HG03139 (cell line): Measurements from ENCODE around the gene ZNF362.

Experiments
- ATAC-seq: cut with Tn5 transposase; IDR thresholded peaks from one replicate; pipeline ENCODE4 v1.9.1; 2021; ENCODE audit not compliant: unreplicated experiment

ZNF362 gene

DNA sequence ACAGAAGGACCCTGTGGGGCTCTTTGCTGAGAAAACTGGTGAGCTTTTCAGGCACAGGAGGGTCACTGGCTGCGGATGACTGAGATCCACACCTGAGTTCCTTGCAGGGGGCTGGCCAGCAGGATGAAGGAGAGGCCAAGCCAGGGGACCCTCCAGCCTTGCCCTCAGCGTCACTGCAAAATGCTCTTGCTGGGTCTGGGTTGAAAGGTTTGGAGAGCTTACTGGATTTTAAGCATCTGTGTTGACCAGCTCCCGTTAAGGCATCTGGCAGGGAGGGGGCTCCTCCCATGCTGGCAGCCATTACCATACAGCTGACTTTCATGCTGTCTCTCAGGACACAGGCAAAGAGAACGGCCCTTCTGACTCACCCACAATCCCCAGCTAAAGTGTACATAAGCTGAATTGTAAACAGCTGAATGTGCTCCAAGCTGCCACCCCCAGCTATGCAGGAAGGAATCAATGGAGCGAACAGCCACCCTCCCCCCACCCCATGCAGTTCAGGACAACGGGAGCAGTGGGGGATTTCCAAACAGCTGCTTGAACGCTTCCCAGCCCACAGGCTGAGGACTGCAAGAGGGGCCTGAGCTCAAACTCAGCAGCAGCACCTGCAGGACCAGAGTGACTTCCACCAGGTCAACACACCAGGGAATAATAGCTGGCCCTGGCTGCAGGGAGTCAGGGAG lies 85.9 kb downstream of the ZNF362 start:
- ATAC-seq, result no peak

DNA sequence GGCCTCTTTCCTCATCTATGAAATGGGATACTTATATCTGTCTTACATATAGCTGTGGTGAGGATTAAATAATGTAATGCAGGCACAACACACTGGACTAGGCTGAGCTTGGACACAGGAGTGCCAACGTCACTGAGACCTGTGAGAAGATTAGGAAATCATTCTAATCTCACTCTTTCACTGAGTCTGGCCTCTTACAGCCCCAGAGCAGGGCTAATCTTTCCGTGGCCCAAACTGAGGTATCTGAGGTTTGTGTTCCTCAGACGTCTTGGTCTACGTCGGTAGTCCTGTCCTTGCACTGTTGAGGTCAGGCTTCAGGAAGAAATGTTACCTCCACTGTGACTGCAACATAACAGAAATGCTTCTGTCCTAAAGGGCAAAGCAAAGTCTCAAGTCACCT lies 87.2 kb downstream of the ZNF362 start:
- no peak for ATAC-seq

DNA sequence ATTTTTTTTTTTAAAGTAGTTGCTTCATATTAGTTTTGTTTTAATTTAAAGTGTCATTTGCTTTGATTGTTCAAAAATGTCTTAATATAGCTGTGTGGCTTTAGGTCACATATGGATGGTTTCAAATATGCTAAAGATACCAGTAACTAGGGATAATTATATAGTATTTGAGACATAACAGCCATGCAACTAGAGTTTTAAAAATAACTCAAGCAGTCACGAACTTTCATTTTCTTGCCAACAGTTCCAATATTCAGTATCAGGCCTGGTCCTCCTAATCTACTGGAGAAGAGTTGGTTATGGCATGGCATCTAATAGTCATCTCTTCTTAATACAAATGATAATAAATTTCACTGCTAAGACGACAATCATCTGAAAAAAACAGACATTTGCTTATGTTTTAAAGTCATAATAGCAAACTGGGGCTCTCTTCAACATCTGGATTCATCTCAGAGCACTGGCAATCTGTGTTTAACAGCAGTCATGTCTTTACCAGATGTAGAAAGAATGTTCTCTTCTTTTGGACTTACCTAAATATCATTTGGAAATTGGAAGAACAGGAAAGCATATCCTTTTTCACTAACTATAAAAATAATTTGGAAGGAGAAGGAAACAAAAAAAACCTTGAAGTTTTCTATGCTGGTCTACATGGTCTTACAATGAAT lies 88.7 kb downstream of the ZNF362 start:
- no peak for ATAC-seq

DNA sequence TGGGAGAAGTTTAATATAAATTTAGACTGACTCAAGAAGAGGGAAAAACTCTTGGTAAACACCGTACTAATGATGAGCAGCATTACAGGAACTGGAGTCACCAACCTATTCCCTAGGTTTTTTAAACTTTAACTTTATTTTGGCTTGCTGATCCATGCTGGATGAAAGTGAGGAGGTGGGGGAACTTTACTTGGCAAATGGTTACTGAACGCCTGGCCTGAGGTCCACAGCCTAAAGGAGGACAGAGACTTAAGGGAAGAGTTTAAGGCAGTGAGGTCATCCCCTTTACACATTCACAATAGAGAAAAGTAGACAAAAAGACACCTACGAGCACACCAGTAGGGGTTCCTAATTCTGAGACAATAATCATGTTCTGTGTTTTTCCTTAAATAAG lies 90.2 kb downstream of the ZNF362 start:
- ATAC-seq, result no peak

DNA sequence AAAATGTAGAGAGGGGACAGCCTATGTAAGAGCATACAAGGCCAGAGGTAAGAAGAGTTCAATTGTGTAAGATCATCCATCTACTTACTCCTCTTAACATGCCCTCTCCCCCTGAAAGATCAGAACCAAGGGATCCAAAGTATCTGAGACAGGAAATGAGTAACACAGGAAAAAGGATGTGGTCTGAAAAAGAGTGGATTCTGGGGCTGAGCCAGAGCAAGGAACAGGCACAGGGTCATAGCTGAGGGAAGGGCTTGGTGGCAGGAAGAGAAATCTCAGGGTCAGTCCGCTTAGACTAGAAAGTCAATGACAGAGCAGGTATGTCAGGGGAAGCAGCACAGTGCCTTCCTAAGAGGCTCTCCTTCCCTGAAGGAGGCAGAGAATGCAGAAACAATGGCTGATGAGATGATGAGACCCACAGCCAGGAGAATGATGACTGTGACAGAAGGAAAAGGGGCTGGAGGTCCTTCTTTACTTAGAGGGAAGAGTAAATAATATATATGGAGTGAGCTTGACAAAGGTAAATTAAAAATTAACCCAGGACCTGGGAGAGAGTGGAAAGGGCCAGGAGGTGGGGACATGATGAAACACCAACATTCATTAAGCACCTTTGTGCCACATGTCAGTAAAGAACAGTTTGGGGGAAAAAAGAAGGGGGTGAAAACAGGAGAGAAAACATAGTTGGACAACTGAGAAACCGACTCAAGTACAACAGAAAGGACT lies 90.8 kb downstream of the ZNF362 start:
- ATAC-seq, result no peak

DNA sequence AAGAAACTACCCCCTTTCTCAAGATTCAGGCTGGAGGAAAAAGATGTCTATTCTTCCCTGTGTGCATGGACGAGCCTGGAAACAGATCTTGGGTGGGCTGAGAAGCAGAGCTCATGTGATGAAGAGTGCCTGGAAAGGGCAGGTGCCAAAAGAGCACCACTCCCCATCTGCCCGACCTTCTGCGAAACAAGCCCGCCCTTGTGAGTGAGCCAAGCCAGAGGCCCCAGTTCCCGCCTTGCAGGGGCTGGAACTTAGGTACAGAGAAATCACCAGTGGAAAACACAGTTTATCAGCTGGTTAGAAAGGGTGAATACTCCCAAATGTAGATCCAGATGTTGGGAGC lies 91.3 kb downstream of the ZNF362 start:
- no peak for ATAC-seq

DNA sequence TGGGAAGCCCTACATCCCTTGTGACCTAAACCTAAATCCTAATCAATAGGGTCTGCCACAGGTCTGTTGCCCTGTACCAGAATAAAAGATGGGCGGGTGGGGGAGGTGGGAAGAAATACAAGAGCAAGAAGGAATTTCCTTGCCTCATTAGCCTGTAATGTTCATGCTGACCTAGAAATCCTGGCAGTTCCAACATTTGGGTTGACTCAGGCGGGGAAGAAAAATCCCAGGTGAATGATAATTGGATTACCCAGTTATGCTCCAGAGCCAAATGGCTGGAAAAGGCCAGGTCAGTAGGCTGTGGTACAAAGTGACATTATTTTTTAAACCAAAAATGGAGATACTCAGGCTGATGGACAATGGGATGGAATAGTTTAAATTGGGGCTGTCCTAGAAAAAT lies 91.9 kb downstream of the ZNF362 start:
- ATAC-seq, result no peak

DNA sequence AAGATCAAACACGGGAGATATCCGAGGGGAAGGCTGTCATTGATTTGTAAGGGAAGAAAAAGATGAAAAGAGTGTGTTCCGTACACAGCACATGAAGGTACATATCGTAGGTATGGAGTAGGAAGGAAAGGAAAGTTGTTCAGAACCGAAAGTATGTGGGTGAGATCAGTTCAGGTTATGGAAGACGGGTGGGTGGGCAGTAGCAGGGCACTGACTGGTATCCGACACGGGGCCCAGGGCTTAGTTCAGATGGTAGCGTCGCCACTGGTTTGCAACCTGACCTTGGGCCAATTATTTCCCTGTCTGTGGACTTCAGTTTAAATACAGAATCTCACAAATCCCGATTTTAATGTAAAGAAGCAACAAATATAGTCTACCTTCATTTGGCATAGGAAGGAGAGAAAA lies 92.4 kb downstream of the ZNF362 start:
- ATAC-seq, result no peak

DNA sequence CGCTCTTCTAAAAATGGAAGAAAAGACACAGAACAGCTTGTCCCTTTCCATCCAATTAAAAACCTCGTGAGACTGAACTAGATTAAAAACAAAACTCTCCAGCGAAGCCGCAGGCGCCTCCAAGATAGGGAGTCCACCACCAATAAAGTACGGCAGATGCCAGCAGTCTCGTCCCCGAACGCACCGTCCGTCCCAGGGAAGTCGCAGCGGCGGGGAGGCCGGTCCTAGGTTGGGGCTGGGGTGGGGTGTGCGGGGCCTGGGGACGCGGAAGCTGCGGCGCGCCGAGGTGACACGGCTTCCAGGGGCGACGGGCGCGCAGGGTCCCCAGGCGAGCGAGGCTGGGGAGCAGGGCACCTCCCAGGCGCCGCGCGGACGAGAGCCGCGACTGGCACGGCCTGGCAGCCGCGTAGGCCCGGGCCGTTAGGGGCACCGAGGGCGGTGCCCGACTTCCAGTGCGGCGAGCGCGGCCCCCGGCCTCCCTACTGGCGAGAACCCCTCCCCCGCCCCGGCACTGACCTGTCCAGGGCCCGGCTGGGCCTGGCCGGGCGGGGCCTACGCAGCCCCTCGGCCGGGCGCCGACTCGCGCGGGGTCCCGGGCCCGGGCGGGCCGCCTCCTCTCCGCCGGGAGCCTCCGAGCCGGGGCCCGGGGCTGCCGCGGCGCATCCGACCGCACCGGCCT lies 92.9 kb downstream of the ZNF362 start:
- peak; percentile 25 for ATAC-seq

DNA sequence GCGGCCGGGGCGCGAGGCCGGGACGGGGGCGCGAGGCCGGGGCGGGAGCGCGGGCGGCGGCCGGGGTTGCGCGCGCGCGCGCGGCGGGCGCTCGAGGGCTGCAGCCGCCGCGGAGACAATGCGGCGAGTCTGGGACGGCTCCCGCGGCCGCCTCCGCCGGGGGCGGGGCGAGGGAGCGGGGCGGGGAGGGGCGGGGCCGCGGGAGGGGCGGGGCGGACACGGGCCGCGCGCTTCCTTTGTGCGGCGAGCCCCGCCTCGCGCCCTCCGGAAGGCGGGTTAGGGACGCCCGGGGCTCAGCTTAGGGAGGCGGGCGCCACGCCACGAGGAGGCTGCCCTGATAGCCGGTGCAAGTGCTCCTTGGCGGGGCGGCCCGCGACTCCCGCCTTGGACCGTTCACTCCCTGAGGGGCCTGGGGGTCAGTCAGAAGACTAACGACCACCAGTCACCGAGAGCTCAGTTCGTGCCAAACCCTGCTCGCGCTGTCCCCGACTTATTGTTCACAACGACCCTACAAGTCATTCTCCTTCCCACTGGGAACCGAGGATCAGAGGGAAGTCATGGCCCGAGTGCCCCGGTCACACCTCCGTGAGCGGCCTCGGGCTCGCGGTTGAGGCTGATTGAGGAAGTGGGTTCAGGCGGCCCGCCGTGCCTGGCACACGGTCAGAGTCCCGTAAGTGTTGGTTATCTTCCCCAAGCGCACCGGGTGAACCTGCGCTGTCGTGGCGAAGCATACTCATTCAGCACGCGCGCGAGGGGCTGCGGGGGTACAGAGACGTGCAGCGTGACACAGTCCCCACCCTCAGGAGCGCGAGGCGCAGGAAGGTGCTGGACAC lies 93.7 kb downstream of the ZNF362 start:
- peak; percentile 75 for ATAC-seq
